Caco-2 (cell line): ENCODE measurements around the gene RNU7-1. TPM values are rescaled to one million over a fixed set of nuclear protein-coding genes. Genes with fewer than 3 reads are reported as not detected.

ENCODE experiments used
- BruUV-seq: library from RNA; stranded (reverse); fragments of 400-500 nt; replicated peaks from 2 replicates; lab custom pipeline; 2021; lab: Mats Ljungman, UMichigan
- CTCF ChIA-PET: fragments of 300-600 bp; sonication (Branson Sonifier 250); formaldehyde crosslinking; loops from one replicate; lab custom pipeline; 2022; ENCODE audit warnings: antibody characterized with exemption; lab: Charles Lee
- POLR2A ChIA-PET: fragments of 300-600 bp; sonication (Branson Sonifier 250); formaldehyde crosslinking; loops from one replicate; lab custom pipeline; 2022; ENCODE audit warnings: antibody characterized with exemption; lab: Charles Lee
- DNase-seq, 2 experiments: peaks; one replicate each; pipeline versions ENCODE4 v3.0.0 to v3.0.0-alpha.2; 2020 to 2022
- H3K27me3 ChIP-seq: replicated peaks from 2 replicates; pipeline ENCODE4 v1.6.0; 2011; ENCODE audit warnings: low read length; ENCODE audit not compliant: control insufficient read depth, insufficient read depth
- H3K36me3 ChIP-seq: 2 replicates; pipeline ENCODE4 v1.5.1; 2011; ENCODE audit warnings: low read length; ENCODE audit not compliant: control insufficient read depth, insufficient read depth
- H3K4me1 ChIP-seq: fragments of 250-450 bp; sonication (Bioruptor Pico); 2 replicates; pipeline ENCODE4 v1.5.1; 2020; ENCODE audit warnings: mild to moderate bottlenecking
- H3K4me3 ChIP-seq: 2 replicates; pipeline ENCODE4 v1.5.1; 2011; ENCODE audit warnings: low read depth, mild to moderate bottlenecking, control low read depth, low read length
- H3K9me3 ChIP-seq: fragments of 250-450 bp; sonication (Bioruptor Pico); 2 replicates; pipeline ENCODE4 v1.5.1; 2020; ENCODE audit warnings: mild to moderate bottlenecking, moderate library complexity
- H3K27ac Mint-ChIP-seq: one replicate; pipeline ENCODE4 v1.8.0; 2022; ENCODE audit warnings: mixed read lengths; ENCODE audit not compliant: unreplicated experiment
- H3K27me3 Mint-ChIP-seq: one replicate; pipeline ENCODE4 v1.8.0; 2022; ENCODE audit warnings: mixed read lengths; ENCODE audit not compliant: insufficient read depth, unreplicated experiment
- H3K36me3 Mint-ChIP-seq: one replicate; pipeline ENCODE4 v1.8.0; 2022; ENCODE audit warnings: mild to moderate bottlenecking, mixed read lengths; ENCODE audit not compliant: insufficient read depth, unreplicated experiment
- H3K4me1 Mint-ChIP-seq: one replicate; pipeline ENCODE4 v1.8.0; 2022; ENCODE audit warnings: low read depth, mixed read lengths; ENCODE audit not compliant: unreplicated experiment
- H3K4me3 Mint-ChIP-seq: one replicate; pipeline ENCODE4 v1.8.0; 2022; ENCODE audit warnings: mild to moderate bottlenecking, moderate library complexity, mixed read lengths; ENCODE audit not compliant: unreplicated experiment
- H3K9me3 Mint-ChIP-seq: one replicate; pipeline ENCODE4 v1.8.0; 2022; ENCODE audit warnings: mixed read lengths; ENCODE audit not compliant: unreplicated experiment
- CTCF ChIP-seq, 2 experiments: fragments of 200-600 bp in 1 of 2; IDR thresholded peaks; 1 replicate in 1 of 2; 2 replicates in 1 of 2; pipeline versions ENCODE4 v1.5.1 to v1.8.0; 2011 to 2022; ENCODE audit warnings: antibody characterized with exemption in 1 of 2, control low read depth in 1 of 2, inconsistent platforms in 1 of 2, low read depth in 1 of 2, low read length in 1 of 2, mild to moderate bottlenecking in 1 of 2, moderate library complexity in 1 of 2; ENCODE audit not compliant: insufficient read depth in 1 of 2, severe bottlenecking in 1 of 2, unreplicated experiment in 1 of 2
- intact Hi-C: fragments of 100-400 bp; cut with micrococcal nuclease; formaldehyde crosslinking; loops from one replicate; pipeline ENCODE4 v1.10.0; 2022; ENCODE audit not compliant: unreplicated experiment
- total RNA-seq: library from RNA; stranded (reverse); gene quantifications from 2 replicates; pipeline ENCODE4 v1.2.3, GENCODE V29; 2022

RNU7-1 gene
- total RNA-seq, 1 experiment from 2014 or later = not detected

GRCh38 chr12:6961278-6961694 is 17.7 kb downstream of the RNU7-1 start:
- DNase-seq = peak in 1 of 2 experiments; percentile 54
- peak overlapping the region; percentile 64 for H3K4me3 ChIP-seq
- H3K4me1 Mint-ChIP-seq = peaks cover 28% of the 10 kb centered on the region

GRCh38 chr12:6961695-6962284 is 18.2 kb downstream of the RNU7-1 start:
- peaks cover 28% of the 10 kb centered on the region for H3K4me1 Mint-ChIP-seq
- peaks cover 53% of the 10 kb centered on the region for H3K36me3 Mint-ChIP-seq
- H3K27ac Mint-ChIP-seq = peak overlapping the region; percentile 93
- TF ChIP-seq CTCF (IDR thresholded peaks at IDR 0.05; ENCODE audit: insufficient read depth in 1 of 2, low read depth in 1 of 2, low read length in 1 of 2, severe bottlenecking in 1 of 2, unreplicated experiment in 1 of 2) = peak; percentile 77 to 91
- CTCF ChIA-PET = interaction anchor here (0.6 to 8.6 kb wide), 14 partner anchors 16 to 146 kb away, joined by 3 to 241 read pairs (median 3); partner anchors contain the start of genes C12orf57, LPCAT3, RNU7-1 and SPSB2
- H3K4me1 ChIP-seq = peaks cover 35% of the 10 kb centered on the region
- H3K27me3 Mint-ChIP-seq = no peaks in the 10 kb centered on the region
- BruUV-seq = TSS peak; percentile 18
- peaks cover 5% of the 10 kb centered on the region; the same call in 1 of the 2 replicates for H3K36me3 ChIP-seq
- H3K4me3 Mint-ChIP-seq = peak overlapping the region; percentile 81
- POLR2A ChIA-PET = interaction anchor here (0.5 to 9.3 kb wide), 10 partner anchors 16 to 238 kb away, joined by 3 to 237 read pairs (median 4); partner anchors contain the start of genes C12orf57, CDCA3, COPS7A and LPCAT3
- intact Hi-C loops = loop anchor here (1.0 to 5.0 kb wide), 3 partner anchors 15 to 131 kb away; partner anchors contain the start of gene C1R
- no peaks in the 10 kb centered on the region for H3K27me3 ChIP-seq
- H3K9me3 Mint-ChIP-seq = no peaks in the 10 kb centered on the region
- peak overlapping the region; percentile 64 for H3K4me3 ChIP-seq
- peak; percentile 89 to 90 for DNase-seq
- no peaks in the 10 kb centered on the region for H3K9me3 ChIP-seq

More at GRCh38 chr12:6961278-6961694, 17.7 kb downstream of the RNU7-1 start:
- TF ChIP-seq CTCF (IDR thresholded peaks at IDR 0.05; ENCODE audit: insufficient read depth in 1 of 2, low read depth in 1 of 2, low read length in 1 of 2, severe bottlenecking in 1 of 2, unreplicated experiment in 1 of 2) = no peak
- peak overlapping the region; percentile 93 for H3K27ac Mint-ChIP-seq
- H3K27me3 Mint-ChIP-seq = no peaks in the 10 kb centered on the region
- no TSS peak for BruUV-seq
- Histone ChIP-seq H3K36me3 (peaks cover 4% of the 10 kb centered on the region; the same call in 1 of the 2 replicates), H3K27me3 (no peaks in the 10 kb centered on the region), H3K9me3 (no peaks in the 10 kb centered on the region), H3K4me1 (peaks cover 35% of the 10 kb centered on the region)
- POLR2A ChIA-PET = interaction anchor here (0.5 to 9.3 kb wide), 6 partner anchors 16 to 147 kb away, joined by 3 to 237 read pairs (median 4); partner anchors contain the start of genes C12orf57, LPCAT3 and RNU7-1
- CTCF ChIA-PET = interaction anchor here (0.6 to 8.6 kb wide), 11 partner anchors 16 to 147 kb away, joined by 3 to 241 read pairs (median 3); partner anchors contain the start of genes C12orf57, LPCAT3, RNU7-1 and SPSB2
- no peaks in the 10 kb centered on the region for H3K9me3 Mint-ChIP-seq
- H3K36me3 Mint-ChIP-seq = peaks cover 48% of the 10 kb centered on the region
- peak overlapping the region; percentile 81 for H3K4me3 Mint-ChIP-seq
- intact Hi-C loops = loop anchor here (5.0 kb wide), 1 partner anchor 131 kb away; the partner anchor contains the start of gene C1R
